HL-60 (cell line): ENCODE results near the gene XPNPEP2.

Source experiments
- DNase-seq, 2 experiments: peaks; one replicate each; pipeline ENCODE4 v3.0.0-alpha.2; 2010 to 2020; ENCODE audit warnings: low read depth in 1 of 2, low spot score in 1 of 2
- H3K27ac ChIP-seq: fragments of 250-450 bp; sonication (Bioruptor Pico); replicated peaks from 2 replicates; pipeline ENCODE4 v1.5.1; 2020; ENCODE audit warnings: mild to moderate bottlenecking, moderate library complexity
- H3K27me3 ChIP-seq: fragments of 250-450 bp; sonication (Bioruptor Pico); 2 replicates; pipeline ENCODE4 v1.5.1; 2021; ENCODE audit warnings: mild to moderate bottlenecking, moderate library complexity; ENCODE audit not compliant: insufficient read depth, poor library complexity, severe bottlenecking
- H3K4me3 ChIP-seq: replicated peaks from 2 replicates; pipeline ENCODE4 v1.5.1; 2011; ENCODE audit warnings: mild to moderate bottlenecking, control low read depth, low read length; ENCODE audit not compliant: insufficient read depth
- GABPA ChIP-seq: IDR thresholded peaks from 2 replicates; pipeline ENCODE4 v1.6.1; 2012; ENCODE audit warnings: low read depth
- POLR2AphosphoS5 ChIP-seq: IDR thresholded peaks from 2 replicates; pipeline ENCODE4 v1.6.1; 2012; ENCODE audit warnings: low read depth
- SPI1 ChIP-seq: IDR thresholded peaks from 2 replicates; pipeline ENCODE4 v1.6.1; 2012; ENCODE audit warnings: low read depth, mild to moderate bottlenecking, borderline replicate concordance
- TF ChIP-seq, protein P1 (sequence below): IDR thresholded peaks from one replicate; pipeline ENCODE4 v1.5.1; 2011; ENCODE audit warnings: low read length, control low read depth, inconsistent platforms; ENCODE audit not compliant: insufficient read depth
- TF ChIP-seq, protein P2 (sequence below): IDR thresholded peaks from 2 replicates; pipeline ENCODE4 v1.6.1; 2012; ENCODE audit warnings: low read depth; ENCODE audit not compliant: insufficient replicate concordance

XPNPEP2 gene

DNA sequence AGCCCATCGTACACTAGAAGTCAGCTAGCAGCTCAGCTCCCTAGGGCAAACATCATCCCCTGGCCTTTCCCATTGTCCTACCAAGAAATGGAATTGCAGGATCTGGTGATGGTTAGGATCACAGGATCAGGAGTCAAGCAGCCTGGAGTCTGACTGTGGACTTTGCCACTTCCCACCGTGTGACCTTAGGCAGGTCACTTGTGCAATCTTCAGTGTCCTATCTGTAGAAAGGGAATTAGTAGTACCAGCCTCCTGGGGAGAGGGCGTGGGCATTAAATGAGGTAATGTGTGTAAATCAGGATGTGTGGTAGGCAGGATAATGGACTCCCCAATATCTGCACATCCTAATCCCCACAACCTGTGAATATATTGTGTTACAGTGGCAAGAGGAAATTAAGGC lies 45.4 kb upstream of the XPNPEP2 start:
- no peak for DNase-seq
- Histone ChIP-seq H3K27me3 (no peaks in the 10 kb centered on the region), H3K4me3 (no peak overlapping the region), H3K27ac (no peak overlapping the region)
- TF ChIP-seq SPI1: no peak
- no peak for TF ChIP-seq POLR2AphosphoS5
- TF ChIP-seq, protein P1, sequence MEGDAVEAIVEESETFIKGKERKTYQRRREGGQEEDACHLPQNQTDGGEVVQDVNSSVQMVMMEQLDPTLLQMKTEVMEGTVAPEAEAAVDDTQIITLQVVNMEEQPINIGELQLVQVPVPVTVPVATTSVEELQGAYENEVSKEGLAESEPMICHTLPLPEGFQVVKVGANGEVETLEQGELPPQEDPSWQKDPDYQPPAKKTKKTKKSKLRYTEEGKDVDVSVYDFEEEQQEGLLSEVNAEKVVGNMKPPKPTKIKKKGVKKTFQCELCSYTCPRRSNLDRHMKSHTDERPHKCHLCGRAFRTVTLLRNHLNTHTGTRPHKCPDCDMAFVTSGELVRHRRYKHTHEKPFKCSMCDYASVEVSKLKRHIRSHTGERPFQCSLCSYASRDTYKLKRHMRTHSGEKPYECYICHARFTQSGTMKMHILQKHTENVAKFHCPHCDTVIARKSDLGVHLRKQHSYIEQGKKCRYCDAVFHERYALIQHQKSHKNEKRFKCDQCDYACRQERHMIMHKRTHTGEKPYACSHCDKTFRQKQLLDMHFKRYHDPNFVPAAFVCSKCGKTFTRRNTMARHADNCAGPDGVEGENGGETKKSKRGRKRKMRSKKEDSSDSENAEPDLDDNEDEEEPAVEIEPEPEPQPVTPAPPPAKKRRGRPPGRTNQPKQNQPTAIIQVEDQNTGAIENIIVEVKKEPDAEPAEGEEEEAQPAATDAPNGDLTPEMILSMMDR: no peak

DNA sequence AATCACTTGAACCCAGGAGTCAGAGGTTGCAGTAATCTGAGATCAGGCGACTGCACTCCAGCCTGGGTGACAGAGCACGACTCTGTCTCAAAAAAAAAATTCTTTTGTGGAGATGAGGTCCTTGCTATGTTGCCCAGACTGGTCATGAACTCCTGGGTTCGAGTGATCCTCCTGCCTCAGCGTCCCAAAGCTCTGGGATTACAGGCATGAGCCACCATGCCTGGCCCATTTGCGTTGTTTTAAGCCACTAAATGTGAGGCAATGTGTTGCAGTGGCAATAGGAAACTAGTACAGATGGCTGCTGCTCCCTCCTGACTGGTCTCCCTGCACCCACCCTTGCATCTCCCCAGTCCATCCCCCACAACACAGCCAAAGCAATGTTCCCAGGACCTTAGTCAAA lies 44.0 kb upstream of the XPNPEP2 start:
- DNase-seq: no peak
- TF ChIP-seq SPI1 (no peak), POLR2AphosphoS5 (no peak), GABPA (no peak)
- TF ChIP-seq, protein P1: no peak
- TF ChIP-seq, protein P2, sequence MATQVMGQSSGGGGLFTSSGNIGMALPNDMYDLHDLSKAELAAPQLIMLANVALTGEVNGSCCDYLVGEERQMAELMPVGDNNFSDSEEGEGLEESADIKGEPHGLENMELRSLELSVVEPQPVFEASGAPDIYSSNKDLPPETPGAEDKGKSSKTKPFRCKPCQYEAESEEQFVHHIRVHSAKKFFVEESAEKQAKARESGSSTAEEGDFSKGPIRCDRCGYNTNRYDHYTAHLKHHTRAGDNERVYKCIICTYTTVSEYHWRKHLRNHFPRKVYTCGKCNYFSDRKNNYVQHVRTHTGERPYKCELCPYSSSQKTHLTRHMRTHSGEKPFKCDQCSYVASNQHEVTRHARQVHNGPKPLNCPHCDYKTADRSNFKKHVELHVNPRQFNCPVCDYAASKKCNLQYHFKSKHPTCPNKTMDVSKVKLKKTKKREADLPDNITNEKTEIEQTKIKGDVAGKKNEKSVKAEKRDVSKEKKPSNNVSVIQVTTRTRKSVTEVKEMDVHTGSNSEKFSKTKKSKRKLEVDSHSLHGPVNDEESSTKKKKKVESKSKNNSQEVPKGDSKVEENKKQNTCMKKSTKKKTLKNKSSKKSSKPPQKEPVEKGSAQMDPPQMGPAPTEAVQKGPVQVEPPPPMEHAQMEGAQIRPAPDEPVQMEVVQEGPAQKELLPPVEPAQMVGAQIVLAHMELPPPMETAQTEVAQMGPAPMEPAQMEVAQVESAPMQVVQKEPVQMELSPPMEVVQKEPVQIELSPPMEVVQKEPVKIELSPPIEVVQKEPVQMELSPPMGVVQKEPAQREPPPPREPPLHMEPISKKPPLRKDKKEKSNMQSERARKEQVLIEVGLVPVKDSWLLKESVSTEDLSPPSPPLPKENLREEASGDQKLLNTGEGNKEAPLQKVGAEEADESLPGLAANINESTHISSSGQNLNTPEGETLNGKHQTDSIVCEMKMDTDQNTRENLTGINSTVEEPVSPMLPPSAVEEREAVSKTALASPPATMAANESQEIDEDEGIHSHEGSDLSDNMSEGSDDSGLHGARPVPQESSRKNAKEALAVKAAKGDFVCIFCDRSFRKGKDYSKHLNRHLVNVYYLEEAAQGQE: no peak
- Histone ChIP-seq H3K27ac (no peak overlapping the region), H3K27me3 (no peaks in the 10 kb centered on the region), H3K4me3 (no peak overlapping the region)

DNA sequence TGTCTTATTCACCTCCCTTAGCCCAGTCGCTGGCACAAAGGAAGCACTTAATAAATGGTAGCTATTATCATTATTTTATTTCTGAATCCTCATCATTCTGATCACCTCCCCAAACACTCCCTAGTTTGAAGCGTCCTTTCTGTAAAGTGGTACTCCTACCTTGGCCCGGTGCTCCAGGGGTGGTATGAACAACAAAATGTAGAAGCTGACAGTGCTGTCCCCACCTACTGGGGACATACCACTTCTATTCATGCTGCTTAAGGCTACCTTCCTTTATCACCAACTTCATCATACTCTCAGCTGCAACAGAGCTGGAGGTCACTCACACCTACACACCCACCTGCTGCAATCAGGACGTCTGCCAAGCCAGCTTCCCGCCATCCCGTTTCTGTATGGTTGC lies 43.2 kb upstream of the XPNPEP2 start:
- DNase-seq: no peak
- Histone ChIP-seq H3K27me3 (no peaks in the 10 kb centered on the region), H3K4me3 (no peak overlapping the region), H3K27ac (no peak overlapping the region)
- TF ChIP-seq, protein P2: no peak
- TF ChIP-seq, protein P1: no peak
- no peak for TF ChIP-seq POLR2AphosphoS5
- no peak for TF ChIP-seq SPI1
- TF ChIP-seq GABPA: no peak

DNA sequence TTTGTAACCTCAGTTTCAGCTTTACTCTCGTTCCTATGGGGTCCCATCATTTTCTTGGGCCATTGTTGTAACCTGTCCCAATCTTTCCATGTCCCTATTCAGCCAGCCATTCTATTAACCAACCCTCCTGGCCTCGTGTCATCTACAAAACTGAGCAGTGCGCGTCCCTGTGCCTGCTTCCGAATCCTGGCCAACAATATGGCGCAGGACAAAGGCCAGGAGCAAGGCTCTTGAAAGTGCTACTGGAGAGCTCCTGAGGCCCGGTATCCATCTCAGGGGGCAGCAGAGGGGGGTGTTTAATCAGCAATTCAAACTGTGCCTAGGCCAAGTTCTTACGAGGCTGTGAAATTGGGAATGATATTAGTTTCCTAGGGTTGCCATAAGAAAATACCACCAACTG lies 42.8 kb upstream of the XPNPEP2 start:
- TF ChIP-seq GABPA (no peak), SPI1 (no peak), POLR2AphosphoS5 (no peak)
- TF ChIP-seq, protein P2: no peak
- TF ChIP-seq, protein P1: no peak
- DNase-seq: no peak
- Histone ChIP-seq H3K4me3 (no peak overlapping the region), H3K27me3 (no peaks in the 10 kb centered on the region), H3K27ac (no peak overlapping the region)
